GM19463 (cell line): ENCODE measurements around the gene KIF1B.
"Not testable (repeated sequence)": the region's sequence is repeated elsewhere in the genome, so short reads cannot be mapped to it uniquely, and the experiment has no call there.

Source experiments
- ATAC-seq: cut with Tn5 transposase; IDR thresholded peaks from one replicate; pipeline ENCODE4 v1.9.1; 2021; ENCODE audit warnings: mild to moderate bottlenecking, moderate library complexity; ENCODE audit not compliant: unreplicated experiment

KIF1B gene

DNA sequence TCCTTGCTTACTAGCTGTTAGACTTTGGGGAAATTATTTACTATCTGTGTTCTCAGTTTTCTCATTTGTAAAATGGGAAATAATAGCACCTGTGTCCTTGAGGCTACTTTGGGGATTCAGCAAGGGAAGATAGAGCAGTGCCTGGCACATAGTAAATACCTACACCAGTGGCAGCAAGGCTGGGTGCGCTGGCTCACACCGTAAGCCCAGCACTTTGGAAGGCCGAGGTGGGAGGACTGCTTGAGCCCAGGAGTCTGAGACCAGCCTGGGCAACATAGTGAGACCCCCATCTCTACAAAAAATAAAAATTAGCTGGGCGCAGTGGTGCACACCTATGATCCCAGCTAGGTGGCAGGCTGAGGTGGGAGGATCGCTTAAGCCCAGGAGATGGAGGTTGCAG lies 211.3 kb downstream of the KIF1B start:
- ATAC-seq, result no peak

DNA sequence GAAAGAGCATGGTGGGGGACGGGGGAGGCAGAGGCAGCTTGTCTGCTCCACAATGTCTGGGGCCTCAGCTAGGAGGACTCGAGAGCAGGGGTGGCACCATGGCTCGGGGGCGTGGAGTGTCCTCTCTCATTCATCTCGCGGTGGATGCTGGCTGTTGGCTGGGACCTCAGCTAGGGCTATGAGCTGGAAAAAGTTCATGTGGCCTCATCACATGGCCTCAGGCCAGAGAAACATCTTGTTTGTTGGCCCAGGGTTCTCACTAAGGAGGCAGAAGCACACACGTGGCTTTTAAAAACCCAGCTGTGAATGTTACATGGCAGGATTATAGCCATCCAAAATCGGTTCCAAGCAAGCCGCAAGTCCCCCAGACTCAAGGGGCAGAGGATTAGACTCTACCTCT lies 213.7 kb downstream of the KIF1B start:
- no peak for ATAC-seq

DNA sequence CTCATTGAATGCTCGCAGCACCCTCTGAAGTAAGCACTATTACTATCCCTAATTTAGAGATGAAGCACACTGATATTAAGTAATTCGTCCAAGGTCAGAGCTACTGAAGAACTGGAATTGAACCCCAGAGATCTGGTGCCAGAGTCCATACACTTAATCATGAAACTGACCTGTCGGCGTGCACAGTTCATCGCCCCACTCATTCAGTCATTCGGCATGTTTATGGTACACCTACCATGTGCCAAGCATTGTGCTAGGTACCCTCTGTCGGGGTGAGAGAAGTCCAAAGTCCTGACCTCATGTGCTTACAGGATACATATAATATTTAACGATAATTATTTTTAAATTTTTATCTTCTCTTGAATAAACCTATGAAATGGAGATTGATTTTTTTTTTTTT lies 214.3 kb downstream of the KIF1B start:
- ATAC-seq, result no peak

DNA sequence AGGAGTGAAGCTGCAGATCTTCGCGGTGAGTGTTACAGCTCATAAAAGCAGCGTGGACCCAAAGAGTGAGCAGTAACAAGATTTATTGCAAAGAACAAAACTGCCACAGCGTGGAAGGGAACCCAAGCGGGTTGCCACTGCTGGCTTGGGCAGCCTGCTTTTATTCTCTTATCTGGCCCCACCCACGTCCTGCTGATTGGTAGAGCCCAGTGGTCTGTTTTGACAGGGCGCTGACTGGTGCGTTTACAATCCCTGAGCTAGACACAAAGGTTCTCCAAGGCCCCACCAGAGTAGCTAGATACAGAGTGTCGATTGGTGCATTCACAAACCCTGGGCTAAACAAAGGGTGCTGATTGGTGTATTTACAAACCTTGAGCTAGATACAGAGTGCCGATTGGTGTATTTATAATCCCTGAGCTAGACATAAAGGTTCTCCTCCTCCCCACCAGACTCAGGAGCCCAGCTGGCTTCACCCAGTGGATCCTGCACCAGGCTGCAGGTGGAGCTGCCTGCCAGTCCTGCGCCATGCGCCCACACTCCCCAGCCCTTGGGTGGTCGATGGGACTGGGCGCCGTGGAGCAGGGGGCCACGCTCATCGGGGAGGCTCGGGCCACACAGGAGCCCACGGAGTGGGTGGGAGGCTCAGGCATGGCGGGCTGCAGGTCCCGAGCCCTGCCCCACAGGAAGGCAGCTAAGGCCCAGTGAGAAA lies 215.6 kb downstream of the KIF1B start:
- ATAC-seq, result not testable (repeated sequence)

DNA sequence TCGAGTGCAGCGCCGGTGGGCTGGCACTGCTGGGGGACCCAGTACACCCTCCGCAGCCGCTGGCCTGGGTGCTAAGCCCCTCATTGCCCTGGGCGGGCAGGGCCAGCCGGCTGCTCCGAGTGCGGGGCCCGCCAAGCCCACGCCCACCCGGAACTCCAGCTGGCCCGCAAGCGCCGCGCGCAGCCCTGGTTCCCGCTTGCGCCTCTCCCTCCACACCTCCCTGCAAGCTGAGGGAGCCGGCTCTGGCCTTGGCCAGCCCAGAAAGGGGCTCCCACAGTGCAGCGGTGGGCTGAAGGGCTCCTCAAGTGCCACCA lies 216.1 kb downstream of the KIF1B start:
- not testable (repeated sequence) for ATAC-seq

DNA sequence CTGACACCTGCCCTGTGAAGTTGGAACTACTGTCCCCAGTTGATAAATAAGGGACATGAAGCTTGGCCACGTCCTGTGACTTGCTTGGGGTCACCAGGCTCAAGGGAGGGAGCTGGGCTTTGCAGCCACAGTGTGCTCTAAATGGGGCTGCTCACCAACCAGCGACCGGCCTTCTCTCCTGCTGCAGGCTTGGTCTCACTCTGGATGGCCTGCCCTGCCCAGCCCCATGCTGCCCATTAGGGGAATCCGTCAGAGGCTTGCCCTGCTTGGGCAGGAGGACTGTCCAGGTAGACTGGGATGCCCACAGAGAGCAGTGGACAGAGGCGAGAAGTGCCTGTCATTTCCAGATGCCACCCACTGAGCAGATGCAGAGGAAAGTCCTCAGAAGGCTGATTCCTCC lies 218.6 kb downstream of the KIF1B start:
- ATAC-seq, result no peak

DNA sequence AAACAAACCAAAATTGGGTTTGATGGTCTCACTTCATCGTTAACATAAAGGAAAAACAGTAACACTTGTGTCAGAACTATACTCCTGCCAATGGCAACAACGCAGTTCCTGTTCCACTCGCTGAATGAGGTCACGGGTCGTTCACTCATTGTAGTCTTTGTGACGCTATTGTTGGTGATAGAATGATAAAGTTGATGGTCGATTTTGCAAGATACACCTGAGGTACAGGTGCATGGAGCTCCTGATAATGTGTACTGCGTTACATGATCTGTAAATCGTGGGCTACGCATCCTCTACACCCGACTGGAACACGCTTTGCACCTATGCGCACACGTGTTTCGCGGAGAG lies 219.5 kb downstream of the KIF1B start:
- ATAC-seq, result no peak

DNA sequence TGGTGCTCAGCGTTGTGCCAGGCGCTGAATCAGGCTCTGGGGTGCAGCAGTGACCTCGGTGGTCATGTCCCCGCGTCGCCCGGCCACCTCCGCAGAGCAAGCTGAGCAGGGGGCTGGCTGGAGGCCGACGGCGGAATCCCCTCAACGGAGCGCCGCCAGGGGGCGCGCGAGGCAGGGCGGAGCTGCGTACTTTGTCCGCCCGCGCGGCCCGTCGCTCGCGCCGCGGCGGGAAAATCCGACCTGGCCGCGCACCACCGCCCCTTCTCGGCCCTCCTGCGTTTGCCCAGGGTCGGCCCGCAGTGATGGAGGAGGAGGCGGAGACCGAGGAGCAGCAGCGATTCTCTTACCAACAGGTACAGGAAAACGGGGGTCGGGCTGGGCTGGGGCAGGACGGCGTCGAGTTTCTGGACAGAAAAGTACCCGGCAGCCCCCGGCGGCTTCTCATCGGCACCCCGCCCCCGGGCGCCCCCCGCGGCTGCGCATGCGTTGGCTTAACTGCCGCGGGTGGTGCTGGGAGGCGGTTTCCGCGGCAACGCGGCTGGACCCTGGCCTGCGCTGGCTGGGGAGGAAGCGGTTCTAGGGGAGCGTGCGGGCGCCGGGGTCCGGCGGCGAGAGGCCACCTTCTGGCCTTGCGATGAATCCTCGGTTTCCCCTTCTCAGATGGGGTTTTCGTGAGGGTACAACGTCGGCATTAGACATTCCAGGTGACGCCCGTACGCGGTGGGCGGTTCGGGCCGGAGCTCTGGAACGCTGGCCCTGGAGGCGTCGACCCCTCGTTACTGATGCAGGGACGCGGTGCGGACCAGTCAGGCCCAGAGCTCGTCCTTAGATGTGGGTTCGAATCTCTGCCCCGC lies 220.1 kb downstream of the KIF1B start, which contains the start of gene CENPS:
CENPS (plus strand) TSS at position 218 of the 854 bp plus-strand sequence; CDS start at position 303, 85 bp downstream.
- ATAC-seq, result peak; percentile 76
